Mucosa of descending colon (tissue), 3 donors: ENCODE data around the gene NDFIP2. TPM values are rescaled to one million over a fixed set of nuclear protein-coding genes. Genes with fewer than 3 reads are reported as not detected.

Experiments
- ATAC-seq: fragments of 200-7000 bp; cut with Tn5 transposase; one replicate; pipeline ENCODE4 v1.9.1; 2020; ENCODE audit warnings: mild to moderate bottlenecking, moderate library complexity
- DNase-seq, 3 donors: peaks; one replicate each; pipeline ENCODE4 v3.0.0-alpha.2; 2020
- H3K36me3 ChIP-seq: fragments of 200-600 bp; one replicate; pipeline ENCODE4 v1.8.0; 2021; ENCODE audit warnings: low read depth, mild to moderate bottlenecking
- H3K4me1 ChIP-seq: fragments of 200-600 bp; one replicate; pipeline ENCODE4 v1.8.0; 2021; ENCODE audit warnings: low read depth, mild to moderate bottlenecking
- H3K4me3 ChIP-seq: fragments of 200-600 bp; one replicate; pipeline ENCODE4 v1.8.0; 2021; ENCODE audit warnings: mild to moderate bottlenecking
- H3K9me3 ChIP-seq: fragments of 200-600 bp; one replicate; pipeline ENCODE4 v1.8.0; 2021; ENCODE audit warnings: mild to moderate bottlenecking
- intact Hi-C, 2 donors: fragments of 100-400 bp; cut with DNase I in 1 of 2; cut with micrococcal nuclease in 1 of 2; formaldehyde crosslinking; loops; one replicate each; pipeline versions ENCODE4 v1.11.0 to v1.11.1; 2022; cut with DNase I, micrococcal nuclease
- total RNA-seq, 3 donors: library from RNA; stranded (reverse); fragmentation: NEBNext Ultra II Directional in 2 of 3; extraction: Animal tissue kit (Norgen Biotek cat#: 25700) in 2 of 3; gene quantifications; one replicate each; pipeline versions ENCODE4 v1.2.1 to v1.2.4, GENCODE V29; 2021 to 2023
- TF ChIP-seq, protein P1 (sequence below): fragments of 200-600 bp; IDR thresholded peaks from one replicate; pipeline ENCODE4 v1.8.0; 2022; ENCODE audit warnings: antibody characterized with exemption, mild to moderate bottlenecking
- donor health status: DM: no; HTN: no; CAD: no; lungs with moderate emphysema.
- donor health status: DM: no; HTN: no; CAD: no.
- donor health status: DM: no; HTN: yes; CAD: no.

Gene NDFIP2
- total RNA-seq, 3 donors from 2014 or later, result 64.9 to 141 (median 136) TPM

DNA sequence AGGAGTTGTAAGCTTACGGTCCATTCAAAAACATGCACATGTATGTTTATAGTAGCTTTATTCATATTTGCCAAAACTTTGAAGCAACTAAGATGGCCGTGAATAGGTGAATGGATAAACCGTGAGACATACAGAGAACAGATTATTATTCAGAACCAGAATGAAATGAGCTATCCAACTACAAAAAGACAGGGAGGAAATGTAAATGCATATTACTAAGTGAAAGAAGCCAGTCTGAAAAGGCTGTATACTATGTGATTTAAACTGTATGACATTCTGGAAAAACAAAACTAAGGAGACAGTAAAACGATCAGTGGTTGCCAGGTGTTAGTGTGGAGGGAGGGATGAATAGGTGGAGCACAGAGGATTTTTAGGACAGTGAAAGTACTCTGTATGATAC is 19.9 kb downstream of the NDFIP2 start:
- H3K4me1 ChIP-seq, result peaks cover 15% of the 10 kb centered on the region
- TF ChIP-seq, protein P1, sequence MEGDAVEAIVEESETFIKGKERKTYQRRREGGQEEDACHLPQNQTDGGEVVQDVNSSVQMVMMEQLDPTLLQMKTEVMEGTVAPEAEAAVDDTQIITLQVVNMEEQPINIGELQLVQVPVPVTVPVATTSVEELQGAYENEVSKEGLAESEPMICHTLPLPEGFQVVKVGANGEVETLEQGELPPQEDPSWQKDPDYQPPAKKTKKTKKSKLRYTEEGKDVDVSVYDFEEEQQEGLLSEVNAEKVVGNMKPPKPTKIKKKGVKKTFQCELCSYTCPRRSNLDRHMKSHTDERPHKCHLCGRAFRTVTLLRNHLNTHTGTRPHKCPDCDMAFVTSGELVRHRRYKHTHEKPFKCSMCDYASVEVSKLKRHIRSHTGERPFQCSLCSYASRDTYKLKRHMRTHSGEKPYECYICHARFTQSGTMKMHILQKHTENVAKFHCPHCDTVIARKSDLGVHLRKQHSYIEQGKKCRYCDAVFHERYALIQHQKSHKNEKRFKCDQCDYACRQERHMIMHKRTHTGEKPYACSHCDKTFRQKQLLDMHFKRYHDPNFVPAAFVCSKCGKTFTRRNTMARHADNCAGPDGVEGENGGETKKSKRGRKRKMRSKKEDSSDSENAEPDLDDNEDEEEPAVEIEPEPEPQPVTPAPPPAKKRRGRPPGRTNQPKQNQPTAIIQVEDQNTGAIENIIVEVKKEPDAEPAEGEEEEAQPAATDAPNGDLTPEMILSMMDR, result no peak
- ATAC-seq (no peak), DNase-seq (no peak)
- no peaks in the 10 kb centered on the region for H3K36me3 ChIP-seq
- H3K4me3 ChIP-seq, result no peak overlapping the region
- intact Hi-C loops, result no loop called here
- no peaks in the 10 kb centered on the region for H3K9me3 ChIP-seq

DNA sequence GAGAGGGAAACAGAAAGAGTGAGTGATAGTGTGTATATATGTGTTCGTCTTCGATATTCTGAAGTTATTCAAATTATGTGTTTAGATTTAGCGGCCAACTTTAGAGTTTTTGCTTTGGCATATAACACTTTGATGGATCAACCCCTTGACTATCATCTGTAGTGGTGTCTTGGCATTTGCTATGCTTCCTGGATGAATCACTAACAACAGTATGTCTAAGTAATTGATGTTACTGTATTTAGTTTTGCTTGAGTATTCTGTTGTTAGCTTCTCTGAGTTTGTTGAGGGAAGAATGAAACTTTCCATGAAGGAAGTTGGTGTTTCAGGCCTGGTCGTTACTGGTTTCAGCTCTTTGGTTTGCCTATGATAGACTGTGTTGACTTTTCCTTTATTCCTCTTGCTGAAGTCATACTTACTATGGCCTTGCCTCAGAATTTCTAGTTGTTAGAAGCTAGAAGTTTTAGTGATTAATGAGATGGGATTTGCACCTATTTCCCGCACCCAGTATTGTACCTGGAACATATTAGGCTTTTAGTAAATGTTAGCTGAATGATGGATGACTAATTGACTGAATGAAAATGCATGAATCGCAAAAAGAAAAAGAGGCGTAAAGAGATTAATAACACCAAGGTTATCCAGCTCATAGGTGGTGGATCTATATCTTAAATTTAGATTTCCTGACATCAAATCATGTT is 20.7 kb downstream of the NDFIP2 start:
- Histone ChIP-seq H3K4me1 (peaks cover 12% of the 10 kb centered on the region), H3K9me3 (no peaks in the 10 kb centered on the region), H3K4me3 (no peak overlapping the region), H3K36me3 (no peaks in the 10 kb centered on the region)
- DNase-seq (no peak), ATAC-seq (peak; percentile 43)
- intact Hi-C loops, result no loop called here
- TF ChIP-seq, protein P1, result no peak

DNA sequence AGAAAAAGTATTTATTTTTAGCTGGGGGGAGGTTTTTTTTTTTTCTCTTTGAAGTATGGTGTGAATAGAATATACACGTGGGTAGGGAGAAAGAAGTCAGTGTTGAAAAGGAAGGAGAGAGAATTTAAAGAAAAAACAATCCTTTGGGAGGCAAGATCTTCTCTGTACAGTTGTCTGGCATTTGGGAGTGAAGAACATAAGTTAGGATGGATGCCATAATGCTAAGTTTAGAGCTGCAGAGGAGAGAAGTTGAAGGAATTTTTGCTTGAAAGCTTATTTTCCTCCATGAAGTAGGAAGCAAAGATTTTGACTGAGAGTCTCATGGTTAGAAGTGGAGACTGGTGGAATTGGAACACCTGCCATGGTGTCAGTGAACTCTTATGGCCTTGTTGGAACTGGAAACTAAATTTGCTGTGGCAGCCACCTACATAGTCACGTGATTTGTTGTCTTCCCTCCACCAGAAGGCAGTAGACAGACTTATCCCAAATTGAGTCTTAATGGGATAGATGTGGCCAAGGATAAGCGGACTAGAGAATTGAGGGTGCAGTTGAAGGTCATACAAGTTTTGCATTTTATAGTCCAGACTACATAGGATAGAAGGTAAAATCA is 22.0 kb downstream of the NDFIP2 start:
- no peak for DNase-seq
- Histone ChIP-seq H3K36me3 (no peaks in the 10 kb centered on the region), H3K9me3 (no peaks in the 10 kb centered on the region), H3K4me3 (no peak overlapping the region), H3K4me1 (peaks cover 4% of the 10 kb centered on the region)
- no peak for ATAC-seq
- intact Hi-C loops, result no loop called here
- TF ChIP-seq, protein P1, result no peak

DNA sequence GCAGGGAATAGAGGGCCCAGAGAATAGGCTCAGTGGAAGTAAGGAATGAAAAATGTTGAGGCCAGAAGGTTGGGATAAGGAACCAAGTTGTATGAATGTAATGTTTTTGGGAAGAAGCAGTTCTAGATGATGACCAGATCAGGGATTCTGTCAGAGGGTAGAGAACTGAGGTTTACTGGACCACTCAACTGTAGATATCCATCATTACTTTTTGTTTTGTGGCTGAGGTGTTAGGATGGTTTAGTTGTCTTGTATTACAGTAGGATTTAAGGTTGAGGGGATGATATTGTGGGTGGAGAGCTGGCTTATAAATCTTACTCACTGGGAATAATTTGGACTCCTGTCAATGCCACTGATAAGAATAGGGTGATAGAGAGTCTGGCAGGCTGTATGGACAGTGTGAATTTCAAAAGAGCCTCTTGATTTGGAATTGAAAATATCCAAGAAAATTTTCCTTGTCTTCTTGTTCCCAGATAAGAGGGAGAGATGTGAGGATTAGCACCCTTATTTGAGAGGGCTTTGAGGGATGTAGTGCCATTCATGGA is 22.6 kb downstream of the NDFIP2 start:
- no peak for DNase-seq
- intact Hi-C loops, result no loop called here
- Histone ChIP-seq H3K9me3 (no peaks in the 10 kb centered on the region), H3K36me3 (no peaks in the 10 kb centered on the region), H3K4me1 (peaks cover 4% of the 10 kb centered on the region), H3K4me3 (no peak overlapping the region)
- ATAC-seq, result peak; percentile 21
- TF ChIP-seq, protein P1, result no peak

DNA sequence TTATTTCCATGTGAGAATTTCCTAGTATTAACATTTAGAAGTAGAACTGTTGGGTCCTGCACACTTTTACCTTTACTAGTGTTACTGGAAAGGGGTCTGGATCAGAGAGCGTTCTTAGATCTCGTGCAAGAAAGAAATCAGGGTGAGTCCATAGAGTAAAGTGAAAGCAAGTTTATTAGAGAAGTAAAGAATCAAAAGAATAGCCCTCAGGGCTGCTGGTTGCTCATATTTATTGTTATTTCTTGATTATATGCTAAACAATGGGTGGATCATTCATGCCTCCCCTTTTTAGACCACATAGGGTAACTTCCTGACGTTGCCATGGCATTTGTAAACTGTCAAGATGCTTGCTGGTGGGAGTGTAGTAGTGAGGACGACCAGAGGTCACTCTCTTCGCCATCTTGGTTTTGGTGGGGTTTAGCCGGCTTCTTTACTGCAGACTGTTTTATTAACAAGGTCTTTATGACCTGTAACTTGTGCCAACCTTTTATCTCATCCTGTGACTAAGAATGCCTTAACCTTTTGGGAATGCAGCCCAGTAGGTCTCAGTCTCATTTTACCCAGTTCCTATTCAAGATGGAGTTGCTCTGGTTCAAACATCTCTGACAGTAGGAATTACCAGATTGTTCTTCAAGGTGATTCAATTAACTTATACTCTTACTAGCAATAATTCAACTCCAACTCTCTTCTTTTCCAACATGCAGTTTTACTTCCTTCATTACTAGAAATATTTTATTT is 27.4 kb downstream of the NDFIP2 start:
- no peak for DNase-seq
- H3K4me1 ChIP-seq, result no peaks in the 10 kb centered on the region
- no peak for ATAC-seq
- intact Hi-C loops, result no loop called here
- H3K9me3 ChIP-seq, result no peaks in the 10 kb centered on the region
- H3K36me3 ChIP-seq, result no peaks in the 10 kb centered on the region
- no peak overlapping the region for H3K4me3 ChIP-seq
- TF ChIP-seq, protein P1, result no peak
